ENCODE results near the gene LARP4B. TPM values are rescaled to one million over a fixed set of nuclear protein-coding genes. Genes with fewer than 3 reads are reported as not detected.

LARP4B gene
- total RNA-seq, 1 donor from 2014 or later = 78.3 TPM

- TF ChIP-seq POLR2AphosphoS5 (IDR thresholded peaks at IDR 0.05; ENCODE audit: insufficient read depth in 1 of 2, low read depth in 1 of 2) = no peak
- TF ChIP-seq POLR2A (IDR thresholded peaks at IDR 0.05) = no peak
- TF ChIP-seq CTCF (IDR thresholded peaks at IDR 0.05) = no peak
- Histone ChIP-seq H3K4me1 (peaks cover 5% of the 10 kb centered on the region), H3K27ac (no peak overlapping the region), H3K9me3 (no peaks in the 10 kb centered on the region), H3K4me3 (no peak overlapping the region), H3K36me3 (no peaks in the 10 kb centered on the region), H3K27me3 (no peaks in the 10 kb centered on the region)
- no peak for DNase-seq (ENCODE audit: extremely low spot score in 2 of 2)
- intact Hi-C loops (cut with DNase I) = no loop called here
Observed at GRCh38 chr10:873020-873419, 58.5 kb downstream of the LARP4B start.

GRCh38 chr10:871951-872403 is 59.5 kb downstream of the LARP4B start:
- Histone ChIP-seq H3K4me1 (no peaks in the 10 kb centered on the region), H3K9me3 (no peaks in the 10 kb centered on the region), H3K27ac (no peak overlapping the region), H3K4me3 (no peak overlapping the region), H3K36me3 (no peaks in the 10 kb centered on the region), H3K27me3 (no peaks in the 10 kb centered on the region)
- DNase-seq (ENCODE audit: extremely low spot score in 2 of 2) = no peak
- intact Hi-C loops (cut with DNase I) = no loop called here
- TF ChIP-seq POLR2A (IDR thresholded peaks at IDR 0.05) = no peak

GRCh38 chr10:870564-871166 is 60.8 kb downstream of the LARP4B start:
- no peaks in the 10 kb centered on the region for H3K4me1 ChIP-seq
- DNase-seq (ENCODE audit: extremely low spot score in 2 of 2) = no peak
- no peak overlapping the region for H3K27ac ChIP-seq
- no peaks in the 10 kb centered on the region for H3K36me3 ChIP-seq
- no peaks in the 10 kb centered on the region for H3K27me3 ChIP-seq
- no peak for TF ChIP-seq POLR2A (IDR thresholded peaks at IDR 0.05)
- TF ChIP-seq POLR2AphosphoS5 (IDR thresholded peaks at IDR 0.05; ENCODE audit: insufficient read depth in 1 of 2, low read depth in 1 of 2) = no peak
- no peak for TF ChIP-seq CTCF (IDR thresholded peaks at IDR 0.05)
- intact Hi-C loops (cut with DNase I) = no loop called here
- no peak overlapping the region for H3K4me3 ChIP-seq
- no peaks in the 10 kb centered on the region for H3K9me3 ChIP-seq

- DNase-seq (ENCODE audit: extremely low spot score in 2 of 2) = no peak
- H3K9me3 ChIP-seq = no peaks in the 10 kb centered on the region
- no peaks in the 10 kb centered on the region for H3K27me3 ChIP-seq
- no peak overlapping the region for H3K27ac ChIP-seq
- peaks cover 0 to 1% of the 10 kb centered on the region in 2 donors for H3K36me3 ChIP-seq
- H3K4me1 ChIP-seq = no peaks in the 10 kb centered on the region
- no peak for TF ChIP-seq POLR2AphosphoS5 (IDR thresholded peaks at IDR 0.05; ENCODE audit: insufficient read depth in 1 of 2, low read depth in 1 of 2)
- no peak for TF ChIP-seq CTCF (IDR thresholded peaks at IDR 0.05)
- TF ChIP-seq POLR2A (IDR thresholded peaks at IDR 0.05) = no peak
- no peak overlapping the region for H3K4me3 ChIP-seq
- intact Hi-C loops (cut with DNase I) = no loop called here
Observed at GRCh38 chr10:869171-869570, 62.3 kb downstream of the LARP4B start.

GRCh38 chr10:867807-868206 is 63.7 kb downstream of the LARP4B start:
- TF ChIP-seq POLR2A (IDR thresholded peaks at IDR 0.05) = no peak
- no peak for TF ChIP-seq POLR2AphosphoS5 (IDR thresholded peaks at IDR 0.05; ENCODE audit: insufficient read depth in 1 of 2, low read depth in 1 of 2)
- TF ChIP-seq CTCF (IDR thresholded peaks at IDR 0.05) = no peak
- Histone ChIP-seq H3K4me3 (no peak overlapping the region), H3K36me3 (peaks cover 0 to 11% of the 10 kb centered on the region in 2 donors), H3K27ac (no peak overlapping the region), H3K27me3 (no peaks in the 10 kb centered on the region), H3K9me3 (no peaks in the 10 kb centered on the region), H3K4me1 (no peaks in the 10 kb centered on the region)
- no peak for DNase-seq (ENCODE audit: extremely low spot score in 2 of 2)
- intact Hi-C loops (cut with DNase I) = no loop called here

All from vagina (tissue), 2 donors.